ENCODE measurements around the gene CAMK2D.

CAMK2D gene

DNA sequence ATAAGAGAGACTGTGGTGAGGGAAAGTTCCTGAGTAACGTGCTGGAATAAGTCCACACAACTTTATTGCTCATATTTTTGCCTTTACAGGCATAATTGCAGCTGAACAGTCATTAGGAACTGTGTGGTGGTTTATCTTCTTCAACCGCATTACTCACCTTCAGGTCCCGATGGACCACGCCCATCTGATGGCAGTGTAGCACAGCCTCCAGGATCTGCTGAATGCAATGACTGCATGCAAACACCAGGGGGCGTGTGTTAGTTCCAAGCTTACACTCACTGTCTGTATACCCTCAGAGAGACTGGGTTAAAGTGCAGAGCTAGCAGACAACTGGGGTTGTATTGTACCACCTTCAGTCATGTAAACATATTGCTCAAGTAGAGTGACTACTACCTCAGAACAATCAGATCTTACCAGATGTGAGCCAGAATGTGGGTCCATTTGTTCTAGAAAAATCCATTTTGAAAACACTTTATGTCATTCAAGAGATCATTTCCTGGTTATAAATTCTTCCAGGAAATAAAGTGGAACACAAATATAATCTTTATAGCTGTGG is 214.0 kb downstream of the CAMK2D start:
- no peak overlapping the region for H2BK120ac ChIP-seq (ENCODE audit: insufficient read depth, low read length, poor library complexity)
- H3K9me3 ChIP-seq (ENCODE audit: insufficient read depth, low read depth, low read length), result no peaks in the 10 kb centered on the region
- H3K23ac ChIP-seq (ENCODE audit: low read length), result no peak overlapping the region
- H3K4me3 ChIP-seq (ENCODE audit: low read depth, low read length), result no peak overlapping the region
- H2AK5ac ChIP-seq (ENCODE audit: low read length), result no peak overlapping the region
- no peaks in the 10 kb centered on the region for H3K79me2 ChIP-seq (ENCODE audit: control insufficient read depth, insufficient read depth, low read length, poor library complexity)
- no peak overlapping the region for H3K4ac ChIP-seq (ENCODE audit: low read depth, low read length)
- no peak overlapping the region for H3K27ac ChIP-seq (ENCODE audit: low read depth, low read length)
- no peak overlapping the region for H3K14ac ChIP-seq (ENCODE audit: low read length)
- no peak overlapping the region for H3K18ac ChIP-seq (ENCODE audit: low read length)
- no peak overlapping the region for H2AFZ ChIP-seq (ENCODE audit: insufficient read depth, low read length, poor library complexity)
- H3K27me3 ChIP-seq (ENCODE audit: insufficient read depth, low read length), result no peaks in the 10 kb centered on the region
- H2BK12ac ChIP-seq (ENCODE audit: low read length), result no peak overlapping the region
- no peak overlapping the region for H3K9ac ChIP-seq (ENCODE audit: low read length)
- no peak overlapping the region for H2BK5ac ChIP-seq (ENCODE audit: low read depth, low read length, poor library complexity)
- H3K36me3 ChIP-seq (ENCODE audit: control insufficient read depth in 1 of 2, insufficient read depth in 2 of 2, low read length in 2 of 2), result no peaks in the 10 kb centered on the region
- WGBS (ENCODE audit: extremely low coverage, insufficient coverage, insufficient read length), result no CpG with 5 or more reads among the region's 5 CpGs
- no peak overlapping the region for H4K8ac ChIP-seq (ENCODE audit: low read depth, low read length)
- no peak overlapping the region for H3K4me2 ChIP-seq (ENCODE audit: low read length)
- H3K79me1 ChIP-seq (ENCODE audit: low read length), result no peaks in the 10 kb centered on the region
- H4K12ac ChIP-seq (ENCODE audit: low read depth, low read length), result no peak overlapping the region
- peak; percentile 87 to 90 for DNase-seq
- H4K91ac ChIP-seq (ENCODE audit: low read depth, low read length), result no peak overlapping the region
- H3K4me1 ChIP-seq (ENCODE audit: control insufficient read depth in 1 of 2, insufficient read depth in 2 of 2, low read length in 2 of 2), result no peaks in the 10 kb centered on the region

DNA sequence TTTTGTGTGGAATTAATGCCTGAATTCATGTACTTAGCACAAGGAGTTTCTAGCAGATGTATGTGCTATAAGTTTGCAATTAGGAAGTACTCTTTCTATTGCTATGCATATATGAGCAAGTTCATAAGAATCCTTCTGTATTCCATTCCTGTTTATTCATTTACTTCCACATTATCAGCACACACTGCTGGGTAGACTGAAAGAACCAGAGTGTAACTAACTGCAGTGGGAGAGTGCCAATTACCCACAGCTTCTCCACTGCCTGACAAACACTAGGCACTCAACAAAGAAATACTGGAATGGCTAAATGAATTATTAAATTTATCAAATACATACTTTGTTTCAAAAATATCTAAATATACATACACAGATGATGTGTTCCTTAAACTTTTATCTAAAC is 219.6 kb downstream of the CAMK2D start:
- Histone ChIP-seq H3K9ac (ENCODE audit: low read length) (no peak overlapping the region), H3K18ac (ENCODE audit: low read length) (no peak overlapping the region), H4K8ac (ENCODE audit: low read depth, low read length) (no peak overlapping the region), H2AK5ac (ENCODE audit: low read length) (no peak overlapping the region), H3K27me3 (ENCODE audit: insufficient read depth, low read length) (no peaks in the 10 kb centered on the region), H2AFZ (ENCODE audit: insufficient read depth, low read length, poor library complexity) (no peak overlapping the region), H3K14ac (ENCODE audit: low read length) (no peak overlapping the region), H3K4me1 (ENCODE audit: control insufficient read depth in 1 of 2, insufficient read depth in 2 of 2, low read length in 2 of 2) (no peaks in the 10 kb centered on the region), H3K4me3 (ENCODE audit: low read depth, low read length) (no peak overlapping the region), H3K36me3 (ENCODE audit: control insufficient read depth in 1 of 2, insufficient read depth in 2 of 2, low read length in 2 of 2) (no peaks in the 10 kb centered on the region), H2BK120ac (ENCODE audit: insufficient read depth, low read length, poor library complexity) (no peak overlapping the region), H3K27ac (ENCODE audit: low read depth, low read length) (no peak overlapping the region), H4K12ac (ENCODE audit: low read depth, low read length) (no peak overlapping the region), H3K4ac (ENCODE audit: low read depth, low read length) (no peak overlapping the region), H3K23ac (ENCODE audit: low read length) (no peak overlapping the region), H3K9me3 (ENCODE audit: insufficient read depth, low read depth, low read length) (no peaks in the 10 kb centered on the region), H3K79me2 (ENCODE audit: control insufficient read depth, insufficient read depth, low read length, poor library complexity) (no peaks in the 10 kb centered on the region), H2BK12ac (ENCODE audit: low read length) (no peak overlapping the region), H2BK5ac (ENCODE audit: low read depth, low read length, poor library complexity) (no peak overlapping the region), H3K4me2 (ENCODE audit: low read length) (no peak overlapping the region), H3K79me1 (ENCODE audit: low read length) (no peaks in the 10 kb centered on the region), H4K91ac (ENCODE audit: low read depth, low read length) (no peak overlapping the region)
- DNase-seq, result no peak

DNA sequence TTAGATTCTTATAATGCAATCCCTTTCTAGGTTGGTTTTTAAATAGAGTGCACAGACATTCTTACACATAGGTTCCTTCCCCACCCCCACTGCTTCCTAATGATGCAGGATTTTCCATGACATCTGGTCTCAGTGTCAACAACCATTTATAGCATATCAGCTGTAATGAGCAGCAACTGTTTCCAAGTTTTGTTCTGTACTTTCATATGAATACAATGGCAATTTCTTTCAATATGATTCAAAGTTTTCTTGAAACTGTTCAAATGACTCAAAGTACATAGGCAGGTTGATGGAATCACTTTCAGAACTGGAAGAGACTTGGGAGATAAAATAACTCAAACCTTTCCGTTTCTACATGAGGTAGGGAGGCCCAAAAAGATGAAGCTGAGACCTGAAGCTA is 220.7 kb downstream of the CAMK2D start:
- no CpG with 5 or more reads among the region's 1 CpG for WGBS (ENCODE audit: extremely low coverage, insufficient coverage, insufficient read length)
- H2AFZ ChIP-seq (ENCODE audit: insufficient read depth, low read length, poor library complexity), result no peak overlapping the region
- H2BK12ac ChIP-seq (ENCODE audit: low read length), result no peak overlapping the region
- no peak overlapping the region for H3K9ac ChIP-seq (ENCODE audit: low read length)
- H3K79me2 ChIP-seq (ENCODE audit: control insufficient read depth, insufficient read depth, low read length, poor library complexity), result no peaks in the 10 kb centered on the region
- no peak overlapping the region for H4K91ac ChIP-seq (ENCODE audit: low read depth, low read length)
- no peak overlapping the region for H4K8ac ChIP-seq (ENCODE audit: low read depth, low read length)
- no peaks in the 10 kb centered on the region for H3K4me1 ChIP-seq (ENCODE audit: control insufficient read depth in 1 of 2, insufficient read depth in 2 of 2, low read length in 2 of 2)
- no peaks in the 10 kb centered on the region for H3K79me1 ChIP-seq (ENCODE audit: low read length)
- DNase-seq, result no peak
- H3K9me3 ChIP-seq (ENCODE audit: insufficient read depth, low read depth, low read length), result no peaks in the 10 kb centered on the region
- H2BK5ac ChIP-seq (ENCODE audit: low read depth, low read length, poor library complexity), result no peak overlapping the region
- H3K14ac ChIP-seq (ENCODE audit: low read length), result no peak overlapping the region
- H3K36me3 ChIP-seq (ENCODE audit: control insufficient read depth in 1 of 2, insufficient read depth in 2 of 2, low read length in 2 of 2), result no peaks in the 10 kb centered on the region
- no peak overlapping the region for H2AK5ac ChIP-seq (ENCODE audit: low read length)
- H3K4me2 ChIP-seq (ENCODE audit: low read length), result no peak overlapping the region
- H3K23ac ChIP-seq (ENCODE audit: low read length), result no peak overlapping the region
- no peak overlapping the region for H3K4me3 ChIP-seq (ENCODE audit: low read depth, low read length)
- H3K18ac ChIP-seq (ENCODE audit: low read length), result no peak overlapping the region
- H3K4ac ChIP-seq (ENCODE audit: low read depth, low read length), result no peak overlapping the region
- no peak overlapping the region for H4K12ac ChIP-seq (ENCODE audit: low read depth, low read length)
- H3K27ac ChIP-seq (ENCODE audit: low read depth, low read length), result no peak overlapping the region
- no peaks in the 10 kb centered on the region for H3K27me3 ChIP-seq (ENCODE audit: insufficient read depth, low read length)
- no peak overlapping the region for H2BK120ac ChIP-seq (ENCODE audit: insufficient read depth, low read length, poor library complexity)

DNA sequence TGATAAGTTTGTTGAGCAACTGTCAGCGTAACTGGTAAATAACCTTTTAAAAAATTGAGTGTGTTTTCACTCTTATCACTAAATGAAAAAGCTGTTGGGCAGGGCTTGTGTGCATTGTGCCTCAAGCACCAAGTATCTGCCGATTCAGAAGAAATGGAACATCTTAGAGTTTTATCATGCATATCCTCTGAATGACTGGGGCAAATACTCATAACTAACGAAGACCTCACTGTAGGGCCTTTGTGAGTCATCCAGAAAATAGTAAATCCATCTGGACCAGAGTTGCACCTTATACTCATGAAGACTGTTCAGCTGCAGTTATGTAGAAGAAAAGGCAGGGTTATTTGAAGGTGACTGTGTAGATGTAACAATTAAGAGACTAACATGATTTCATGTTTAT is 222.1 kb downstream of the CAMK2D start:
- Histone ChIP-seq H3K27me3 (ENCODE audit: insufficient read depth, low read length) (no peaks in the 10 kb centered on the region), H3K36me3 (ENCODE audit: control insufficient read depth in 1 of 2, insufficient read depth in 2 of 2, low read length in 2 of 2) (no peaks in the 10 kb centered on the region), H3K79me1 (ENCODE audit: low read length) (no peaks in the 10 kb centered on the region), H3K4me3 (ENCODE audit: low read depth, low read length) (no peak overlapping the region), H3K79me2 (ENCODE audit: control insufficient read depth, insufficient read depth, low read length, poor library complexity) (no peaks in the 10 kb centered on the region), H3K23ac (ENCODE audit: low read length) (no peak overlapping the region), H3K18ac (ENCODE audit: low read length) (no peak overlapping the region), H3K27ac (ENCODE audit: low read depth, low read length) (no peak overlapping the region), H3K4me1 (ENCODE audit: control insufficient read depth in 1 of 2, insufficient read depth in 2 of 2, low read length in 2 of 2) (no peaks in the 10 kb centered on the region), H2BK5ac (ENCODE audit: low read depth, low read length, poor library complexity) (no peak overlapping the region), H3K9me3 (ENCODE audit: insufficient read depth, low read depth, low read length) (no peaks in the 10 kb centered on the region), H3K4ac (ENCODE audit: low read depth, low read length) (no peak overlapping the region), H2BK120ac (ENCODE audit: insufficient read depth, low read length, poor library complexity) (no peak overlapping the region), H2AFZ (ENCODE audit: insufficient read depth, low read length, poor library complexity) (no peak overlapping the region), H3K9ac (ENCODE audit: low read length) (no peak overlapping the region), H3K14ac (ENCODE audit: low read length) (no peak overlapping the region), H4K12ac (ENCODE audit: low read depth, low read length) (no peak overlapping the region), H2AK5ac (ENCODE audit: low read length) (no peak overlapping the region), H2BK12ac (ENCODE audit: low read length) (no peak overlapping the region), H4K91ac (ENCODE audit: low read depth, low read length) (no peak overlapping the region), H4K8ac (ENCODE audit: low read depth, low read length) (no peak overlapping the region), H3K4me2 (ENCODE audit: low read length) (no peak overlapping the region)
- peak; percentile 30 to 61 for DNase-seq
- WGBS (ENCODE audit: extremely low coverage, insufficient coverage, insufficient read length), result no CpG with 5 or more reads among the region's 3 CpGs

Data from trophoblast cell (in vitro differentiated cells and primary cell).